Adrenal gland (tissue), 5 donors: Measurements from ENCODE around the gene TNFAIP8.

Source experiments
- POLR2A ChIP-seq, 2 donors: fragments of 450-650 bp; IDR thresholded peaks; one replicate each; pipeline ENCODE4 v1.6.1; 2017; ENCODE audit warnings: antibody characterized with exemption in 2 of 2, mild to moderate bottlenecking in 2 of 2, moderate library complexity in 1 of 2
- TF ChIP-seq, protein P1 (sequence below), 6 experiments: fragments of 450-650 bp in 4 of 6; fragments of 200-600 bp in 2 of 6; sonication (generic) in 1 of 6; IDR thresholded peaks; 1 replicate in 5 of 6; 2 replicates in 1 of 6; pipeline versions ENCODE4 v1.5.1 to v1.8.0; 2016 to 2021; ENCODE audit warnings: antibody characterized with exemption in 6 of 6, mild to moderate bottlenecking in 2 of 6, moderate library complexity in 1 of 6
- donor health status: DM: no; HTN: no; CAD: no.

DNA sequence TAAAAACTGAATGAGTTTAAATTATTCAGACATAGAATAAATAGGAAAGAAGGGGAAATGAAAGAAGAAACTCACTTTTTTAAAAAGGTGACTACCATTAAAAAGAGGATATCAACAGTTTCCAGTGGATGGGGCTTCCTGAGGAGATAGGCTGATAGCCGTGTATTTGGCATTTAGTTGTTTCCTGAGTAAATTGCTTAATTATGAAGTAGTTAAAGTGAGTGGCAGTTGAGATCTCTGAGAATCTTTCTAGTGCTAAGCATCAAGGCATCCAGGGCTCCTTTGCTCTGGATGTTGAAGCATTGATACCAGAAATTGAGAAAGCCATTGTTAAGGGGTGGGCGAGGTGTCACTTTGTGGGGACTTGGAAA is 2.7 kb downstream of the TNFAIP8 start:
- TF ChIP-seq, protein P1, sequence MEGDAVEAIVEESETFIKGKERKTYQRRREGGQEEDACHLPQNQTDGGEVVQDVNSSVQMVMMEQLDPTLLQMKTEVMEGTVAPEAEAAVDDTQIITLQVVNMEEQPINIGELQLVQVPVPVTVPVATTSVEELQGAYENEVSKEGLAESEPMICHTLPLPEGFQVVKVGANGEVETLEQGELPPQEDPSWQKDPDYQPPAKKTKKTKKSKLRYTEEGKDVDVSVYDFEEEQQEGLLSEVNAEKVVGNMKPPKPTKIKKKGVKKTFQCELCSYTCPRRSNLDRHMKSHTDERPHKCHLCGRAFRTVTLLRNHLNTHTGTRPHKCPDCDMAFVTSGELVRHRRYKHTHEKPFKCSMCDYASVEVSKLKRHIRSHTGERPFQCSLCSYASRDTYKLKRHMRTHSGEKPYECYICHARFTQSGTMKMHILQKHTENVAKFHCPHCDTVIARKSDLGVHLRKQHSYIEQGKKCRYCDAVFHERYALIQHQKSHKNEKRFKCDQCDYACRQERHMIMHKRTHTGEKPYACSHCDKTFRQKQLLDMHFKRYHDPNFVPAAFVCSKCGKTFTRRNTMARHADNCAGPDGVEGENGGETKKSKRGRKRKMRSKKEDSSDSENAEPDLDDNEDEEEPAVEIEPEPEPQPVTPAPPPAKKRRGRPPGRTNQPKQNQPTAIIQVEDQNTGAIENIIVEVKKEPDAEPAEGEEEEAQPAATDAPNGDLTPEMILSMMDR (IDR thresholded peaks at IDR 0.05), result no peak
- no peak for TF ChIP-seq POLR2A (IDR thresholded peaks at IDR 0.05)
